ENCODE results near the gene EXOC6B.

EXOC6B gene

DNA sequence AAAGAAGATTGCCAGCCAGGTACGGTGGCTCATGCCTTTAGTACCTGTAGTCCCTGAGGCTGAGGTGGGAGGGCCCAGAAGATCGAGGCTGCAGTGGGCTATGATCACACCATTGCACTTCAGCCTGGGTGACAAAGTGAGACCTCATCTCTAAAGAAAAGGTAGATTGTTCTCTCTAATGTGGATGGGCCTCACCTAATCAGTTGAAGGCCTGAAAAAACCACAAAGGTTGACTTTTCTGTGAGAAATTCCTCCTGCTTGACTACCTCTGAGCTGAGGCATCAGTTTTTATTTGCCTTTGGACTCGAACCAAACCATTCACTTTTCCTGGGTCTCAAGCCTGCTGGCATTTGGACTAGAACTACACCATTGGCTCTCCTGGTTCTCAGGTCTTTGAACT, 536.1 kb downstream of the EXOC6B start:
- DNase-seq (ENCODE audit: low read depth in 2 of 3, low spot score in 1 of 3): no peak

DNA sequence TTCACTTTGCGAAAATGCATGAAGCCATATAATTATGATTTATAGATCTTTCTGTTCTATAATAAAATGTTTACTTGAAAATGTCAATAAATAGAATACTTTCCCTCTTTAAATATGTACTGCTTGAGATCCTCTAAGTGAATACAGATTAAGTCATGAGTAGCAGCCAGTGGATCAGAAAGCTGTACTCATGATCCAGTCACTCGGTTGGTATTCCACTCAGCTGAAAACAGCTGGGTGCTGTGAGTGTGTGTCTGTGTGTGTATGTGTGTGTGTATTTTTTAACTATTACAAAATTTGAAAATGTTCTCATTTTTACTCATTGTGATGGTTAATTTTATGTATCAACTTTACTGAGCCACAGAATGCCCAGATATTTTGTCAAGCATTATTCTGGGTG, 536.5 kb downstream of the EXOC6B start:
- DNase-seq (ENCODE audit: low read depth in 2 of 3, low spot score in 1 of 3): no peak

DNA sequence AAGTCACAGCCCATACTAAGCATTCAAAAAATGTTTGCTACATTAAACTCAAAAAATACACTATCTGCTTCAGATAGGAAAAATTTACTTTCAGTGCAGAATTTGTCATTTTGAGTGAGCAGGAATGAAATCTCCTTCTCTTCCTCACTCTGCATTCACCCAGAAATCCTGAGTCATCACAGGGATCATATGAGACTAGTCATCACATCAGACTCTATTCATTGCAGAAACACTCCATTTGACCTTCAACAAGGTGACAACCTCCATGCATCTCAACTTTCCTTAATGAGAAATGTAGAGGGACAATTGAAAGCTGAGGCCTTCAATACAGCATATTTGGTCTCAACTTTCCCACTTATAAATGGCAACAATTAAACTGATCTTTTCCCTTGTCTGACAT, 547.8 kb downstream of the EXOC6B start:
- DNase-seq (ENCODE audit: low read depth in 2 of 3, low spot score in 1 of 3): no peak

DNA sequence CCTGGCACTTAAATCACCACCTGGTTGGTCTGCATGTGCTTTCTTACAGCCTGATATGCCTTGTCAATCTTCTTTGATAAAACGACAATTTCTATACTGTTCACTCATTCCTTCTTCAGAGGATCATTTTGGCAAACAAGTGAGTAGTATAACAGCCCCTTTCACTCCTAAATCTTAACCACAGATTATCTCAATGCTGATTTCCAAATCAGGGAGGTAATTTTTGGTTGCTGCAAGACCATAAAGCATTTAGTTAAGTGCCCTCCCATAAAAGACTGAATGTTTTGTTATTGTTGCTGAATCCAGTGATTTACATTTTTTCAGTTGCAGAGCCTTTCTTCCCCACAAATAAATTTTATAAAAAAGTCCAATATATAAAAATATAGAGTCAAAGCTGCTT, 549.0 kb downstream of the EXOC6B start:
- no peak for DNase-seq (ENCODE audit: low read depth in 2 of 3, low spot score in 1 of 3)

DNA sequence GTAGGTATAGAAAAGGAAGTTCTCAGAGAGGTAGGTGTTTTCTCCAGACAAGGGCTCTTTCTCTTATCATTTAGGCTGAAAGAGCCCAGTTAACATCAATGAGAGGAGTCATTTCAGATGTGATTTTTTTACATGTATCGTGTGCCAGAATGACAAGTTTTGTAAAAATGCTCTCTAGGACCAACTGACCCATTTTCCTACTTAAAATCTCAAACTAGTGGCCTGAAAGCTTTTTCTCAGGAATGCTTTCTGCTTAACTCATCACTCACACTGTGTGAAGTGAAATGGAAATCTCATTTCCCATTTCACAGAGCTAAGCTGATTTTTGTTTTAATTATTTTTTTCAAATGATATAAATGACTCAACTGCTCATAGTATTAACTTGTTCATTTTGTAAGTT, 549.5 kb downstream of the EXOC6B start:
- DNase-seq (ENCODE audit: low read depth in 2 of 3, low spot score in 1 of 3): no peak

DNA sequence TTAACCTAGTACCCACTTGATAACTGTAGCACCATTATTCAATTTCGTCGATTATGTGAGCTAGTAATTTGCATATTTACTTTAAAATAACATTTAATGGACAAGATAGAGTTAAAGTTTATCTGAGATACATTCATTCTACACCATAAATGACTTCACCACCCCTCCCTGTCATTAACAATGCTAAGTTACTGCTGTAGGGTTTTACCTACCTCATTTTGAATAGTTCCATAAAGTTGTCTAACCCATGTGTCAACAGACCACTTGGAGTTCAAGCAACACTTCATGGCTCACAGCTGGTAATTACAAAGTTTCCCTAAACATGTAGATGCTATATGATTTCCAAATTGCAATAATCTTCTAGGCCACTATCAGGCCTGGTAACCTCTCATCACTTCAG, 550.7 kb downstream of the EXOC6B start:
- no peak for DNase-seq (ENCODE audit: low read depth in 2 of 3, low spot score in 1 of 3)

DNA sequence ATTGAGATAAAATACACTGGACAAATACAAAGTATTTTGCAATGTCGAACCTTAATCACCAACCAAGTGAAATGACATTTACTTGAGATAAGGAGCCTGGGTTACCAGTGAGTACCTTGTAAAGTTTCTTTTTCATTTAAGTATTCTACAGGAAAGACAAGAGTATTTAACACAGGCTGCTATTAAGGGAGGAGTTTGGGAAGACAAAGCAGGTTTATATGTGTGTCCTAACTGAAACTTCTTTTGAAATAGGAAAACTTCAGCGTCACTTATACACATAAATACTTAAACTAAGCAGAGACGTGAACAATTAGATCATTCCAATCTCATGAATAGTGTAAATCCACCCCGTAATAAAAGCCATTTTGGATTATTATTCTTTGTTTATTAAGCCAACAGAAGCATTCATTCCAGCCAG, 551.4 kb downstream of the EXOC6B start:
- no peak for DNase-seq (ENCODE audit: low read depth in 2 of 3, low spot score in 1 of 3)

DNA sequence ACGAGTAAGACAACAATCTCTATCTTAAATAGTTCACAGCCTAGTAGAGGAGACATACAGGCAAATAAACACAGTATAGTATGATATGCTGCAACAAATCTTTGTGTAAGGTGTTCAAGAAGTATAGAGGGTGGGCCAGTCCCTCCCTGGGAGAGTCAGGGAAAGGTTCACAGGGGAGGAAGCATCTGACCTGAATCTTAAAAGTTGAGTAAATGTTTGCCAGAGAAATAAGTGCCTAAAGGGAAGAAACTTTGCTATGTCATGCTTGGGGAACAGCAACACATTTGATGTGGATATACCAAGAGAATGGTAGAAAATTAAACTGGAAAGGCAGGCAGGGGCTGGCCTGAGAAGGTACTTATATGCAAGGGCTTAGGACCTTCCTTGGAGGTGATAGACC, 552.4 kb downstream of the EXOC6B start:
- DNase-seq (ENCODE audit: low read depth in 2 of 3, low spot score in 1 of 3): no peak

DNA sequence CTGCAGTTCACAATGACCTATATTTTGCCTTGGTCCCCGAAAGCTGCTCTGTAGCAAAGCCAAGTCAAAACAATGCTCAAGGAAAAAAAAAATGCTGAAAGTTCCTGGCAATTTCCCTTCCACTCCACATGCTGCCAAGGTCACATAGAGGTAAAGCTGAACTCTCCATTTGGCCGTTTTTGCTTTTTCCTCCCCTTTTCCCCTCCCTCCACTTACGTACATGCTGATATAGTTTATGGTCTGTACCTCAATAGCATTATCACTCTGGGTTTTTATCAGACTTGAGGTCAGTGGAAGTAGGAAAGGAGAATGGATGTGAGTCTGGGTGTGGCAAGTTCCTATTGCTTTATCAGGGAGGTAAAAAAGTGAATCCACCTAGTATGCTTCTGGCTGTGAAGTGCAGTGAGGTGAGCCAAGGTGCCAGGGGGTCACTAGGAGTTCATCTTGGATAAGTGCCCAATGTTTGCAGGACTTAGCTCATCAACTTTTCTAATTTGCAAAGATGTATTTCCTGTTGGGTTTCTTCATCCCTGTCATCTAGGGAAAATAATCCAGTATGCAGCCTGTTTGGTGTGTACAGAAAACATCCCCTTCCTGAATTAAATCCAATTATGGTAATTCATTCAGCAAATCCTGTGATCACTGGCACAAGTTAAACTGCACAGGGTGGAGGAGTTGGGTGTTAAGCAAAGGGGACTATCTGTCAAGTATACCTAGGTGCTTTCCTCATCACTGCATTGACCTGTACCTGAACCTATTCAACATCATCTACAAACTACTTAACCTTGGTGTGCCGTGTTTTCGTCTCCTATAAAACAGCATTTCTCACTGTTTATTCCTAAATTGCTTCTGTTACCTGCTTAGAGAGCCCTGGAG, 553.8 kb downstream of the EXOC6B start:
- no peak for DNase-seq (ENCODE audit: low read depth in 2 of 3, low spot score in 1 of 3)

DNA sequence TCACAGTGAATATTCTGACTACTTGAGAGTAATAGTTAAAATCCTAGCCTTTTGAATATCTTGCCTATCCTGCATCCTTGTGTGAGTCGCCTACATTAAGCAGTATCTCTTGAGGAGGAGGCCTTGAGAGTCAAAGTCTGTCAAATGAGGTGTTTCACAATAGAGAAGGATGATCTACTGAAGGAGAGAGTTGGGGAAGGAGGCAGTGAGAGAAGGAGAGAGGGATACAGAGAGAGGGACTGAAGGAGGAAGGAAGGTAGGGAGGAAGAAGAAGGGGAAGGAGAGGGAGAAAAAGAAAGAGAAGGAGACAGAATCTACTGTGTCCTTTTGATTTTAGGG, 554.6 kb downstream of the EXOC6B start:
- DNase-seq (ENCODE audit: low read depth in 2 of 3, low spot score in 1 of 3): no peak

DNA sequence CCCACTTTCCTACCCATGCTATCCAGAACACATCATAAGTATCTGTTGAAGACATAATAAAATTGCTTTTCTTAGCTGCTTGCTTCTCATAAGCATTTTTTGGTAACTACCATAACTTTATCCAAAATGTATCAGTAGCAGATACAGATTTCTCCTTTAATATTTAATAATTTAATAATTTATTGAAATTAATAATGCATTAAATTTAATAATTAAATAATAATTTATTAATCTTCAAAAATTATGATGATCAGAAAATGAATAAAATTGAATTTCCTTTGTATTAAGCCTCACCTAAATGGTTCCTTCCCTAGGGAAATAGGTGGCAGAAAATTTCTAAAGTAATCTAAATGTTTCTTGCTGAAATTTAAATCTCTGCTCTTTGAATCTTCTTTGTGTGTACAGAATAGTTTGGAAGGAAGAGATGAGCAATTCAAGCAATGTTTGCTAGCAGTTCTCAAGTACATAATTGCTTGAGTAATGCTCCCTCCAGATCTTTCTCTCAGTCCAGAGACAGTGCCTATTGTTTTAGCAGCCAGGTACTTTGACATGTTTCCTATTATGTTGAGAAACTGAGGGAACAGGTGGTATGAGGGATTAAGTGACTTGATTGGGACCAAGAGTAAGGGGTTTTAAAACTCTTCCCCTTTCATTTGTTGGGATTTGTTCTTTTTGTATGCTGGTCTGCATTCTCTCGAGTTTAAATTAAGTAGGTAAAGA, 555.1 kb downstream of the EXOC6B start:
- no peak for DNase-seq (ENCODE audit: low read depth in 2 of 3, low spot score in 1 of 3)

DNA sequence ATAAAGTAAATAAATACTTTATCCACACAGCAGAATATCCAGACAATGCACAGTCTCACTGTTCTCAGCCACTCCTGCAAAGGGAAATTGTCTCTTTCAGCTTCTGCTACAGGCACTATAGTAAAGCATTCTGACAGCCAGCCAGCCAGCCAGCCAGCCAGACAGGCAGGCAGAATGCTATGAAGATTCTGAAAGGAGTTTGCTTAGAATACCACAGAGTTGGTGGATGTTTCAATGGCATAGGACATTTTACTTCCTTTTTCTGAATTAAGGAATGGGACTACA, 562.1 kb downstream of the EXOC6B start:
- DNase-seq (ENCODE audit: low read depth in 2 of 3, low spot score in 1 of 3): no peak

DNA sequence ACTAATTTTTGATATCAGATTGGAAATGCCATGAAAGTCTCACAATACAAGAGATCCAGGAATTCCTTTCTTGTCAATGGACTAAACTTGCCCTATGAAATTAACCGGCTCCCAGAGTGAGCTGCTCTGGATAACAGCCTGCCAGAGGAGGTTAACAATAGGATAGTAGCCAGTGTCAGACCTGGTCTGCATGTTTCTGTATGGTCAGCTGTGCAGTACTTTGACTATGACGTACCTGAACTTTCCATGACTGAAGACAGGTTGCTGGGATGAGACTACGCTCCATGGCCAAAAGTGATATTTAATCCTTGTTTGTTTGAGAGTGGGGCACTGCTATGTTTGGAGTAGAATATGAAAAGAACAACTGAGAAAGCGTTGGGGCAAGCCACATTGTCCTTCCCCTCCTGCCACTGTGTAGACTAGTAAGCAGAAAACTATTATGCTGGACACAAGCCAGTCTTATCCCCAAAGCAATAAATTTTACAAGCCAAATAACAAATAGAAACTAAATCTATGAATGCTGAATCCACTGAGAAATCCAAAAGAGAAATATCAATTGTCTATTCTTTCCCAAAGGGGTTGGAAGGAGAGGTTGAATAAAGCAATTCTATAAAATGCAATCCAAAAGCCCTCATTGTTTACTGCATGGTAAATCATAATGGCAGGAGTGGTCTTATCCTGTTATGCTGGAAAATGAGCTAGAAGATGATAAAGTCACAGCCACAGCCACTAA, 562.6 kb downstream of the EXOC6B start:
- DNase-seq (ENCODE audit: low read depth in 2 of 3, low spot score in 1 of 3): no peak

DNA sequence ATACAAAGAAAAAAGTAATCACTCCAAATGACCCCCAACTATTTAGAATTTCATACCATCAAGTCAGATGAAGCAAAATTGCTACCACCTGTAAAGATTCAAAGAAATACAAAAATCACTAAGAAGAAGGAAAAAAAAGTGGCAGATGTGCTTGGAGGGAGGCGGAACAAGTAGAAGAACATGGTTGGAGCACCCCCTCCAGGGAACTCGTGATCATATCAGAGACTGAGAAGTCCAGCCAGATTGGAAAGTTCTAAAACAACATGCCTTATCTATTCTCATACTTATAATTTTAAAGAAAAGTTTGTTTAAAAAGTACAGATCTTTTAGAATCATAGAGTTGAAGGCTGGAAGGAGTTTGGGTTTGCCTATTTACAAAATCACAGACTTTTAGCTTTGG, 564.8 kb downstream of the EXOC6B start:
- DNase-seq (ENCODE audit: low read depth in 2 of 3, low spot score in 1 of 3): no peak

DNA sequence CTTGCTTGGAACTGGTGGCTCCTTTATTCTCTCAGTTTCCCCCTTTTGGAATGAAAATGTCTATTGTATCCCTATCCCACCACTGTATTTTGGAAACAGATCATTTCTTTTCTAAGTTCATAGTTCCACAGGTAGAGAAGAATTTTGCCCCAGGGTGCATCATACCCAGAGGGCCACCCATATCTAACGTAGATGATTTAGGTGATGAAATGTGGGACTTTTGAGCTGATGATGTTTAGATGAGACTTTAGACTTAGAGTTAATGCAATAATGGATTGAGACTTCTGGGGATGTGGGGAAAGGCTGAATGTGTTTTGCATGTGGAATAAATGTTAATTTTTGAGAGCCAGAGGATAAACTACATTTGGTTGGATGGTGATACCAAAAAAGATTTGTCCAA, 570.3 kb downstream of the EXOC6B start:
- no peak for DNase-seq (ENCODE audit: low read depth in 2 of 3, low spot score in 1 of 3)

DNA sequence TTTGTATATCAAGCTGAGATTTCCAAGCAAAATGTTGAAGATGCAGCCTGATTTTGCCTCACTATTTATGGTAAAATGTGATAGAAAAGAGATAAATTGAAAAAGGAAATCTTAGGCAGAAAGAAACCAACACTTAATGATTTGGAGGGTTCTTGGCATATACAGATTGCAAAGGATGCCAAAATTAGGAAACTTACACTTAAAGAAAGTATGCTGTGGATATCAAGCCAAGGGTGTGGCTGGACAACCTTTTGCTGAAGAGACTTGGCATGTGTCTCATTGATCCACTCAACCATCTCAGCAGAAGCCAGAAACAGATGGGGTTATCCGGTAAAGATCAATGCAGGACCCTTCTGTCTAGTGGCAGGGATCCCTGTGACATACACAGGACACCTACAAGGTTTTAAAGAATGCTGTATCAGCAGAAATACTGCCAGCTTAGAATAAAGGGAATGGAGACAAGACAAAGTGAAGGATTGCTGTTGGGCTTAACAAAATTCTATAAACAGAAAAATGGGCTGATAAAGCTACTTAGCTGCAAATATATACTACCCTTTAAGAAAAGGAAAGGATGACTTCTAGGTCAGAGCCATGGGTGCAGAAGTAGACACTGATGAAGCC, 570.9 kb downstream of the EXOC6B start:
- DNase-seq (ENCODE audit: low read depth in 2 of 3, low spot score in 1 of 3): no peak

DNA sequence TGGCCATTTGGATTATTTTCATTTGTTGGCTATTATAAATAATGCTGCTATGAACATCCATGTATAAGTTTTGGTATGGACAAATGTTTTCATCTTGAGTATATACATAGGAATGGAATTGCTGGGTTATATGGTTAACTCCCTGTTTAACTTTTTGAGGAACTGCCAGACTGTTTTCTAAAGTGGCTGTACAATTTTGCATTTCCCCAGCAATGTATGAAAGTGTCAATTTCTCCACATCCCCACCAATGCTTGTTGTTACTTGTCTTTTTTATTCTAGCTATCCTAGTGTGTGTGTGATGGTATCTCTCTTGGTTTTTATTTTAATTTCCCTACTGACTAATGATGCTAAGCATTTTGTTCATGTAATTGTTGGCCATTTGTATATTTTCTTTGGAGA, 587.5 kb downstream of the EXOC6B start:
- DNase-seq (ENCODE audit: low read depth in 2 of 3, low spot score in 1 of 3): no peak

DNA sequence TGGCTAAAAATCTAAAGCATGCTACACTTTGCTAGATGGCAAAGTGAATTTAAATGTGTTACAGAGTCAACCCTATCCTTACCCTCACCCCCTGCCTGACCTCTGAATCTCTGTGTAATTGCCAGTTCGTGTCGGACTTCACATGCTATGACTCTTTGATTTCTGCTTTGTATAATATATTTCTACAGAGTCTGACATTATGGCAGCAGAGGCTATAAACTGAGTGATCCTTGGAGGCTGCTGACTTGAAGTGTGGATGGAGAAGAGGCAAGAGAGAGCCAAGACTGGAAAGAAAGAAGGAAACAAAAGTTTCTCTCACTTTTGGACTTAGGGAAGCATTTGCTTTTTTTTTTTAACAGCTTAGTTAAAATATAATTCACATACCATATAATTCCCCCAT, 588.3 kb downstream of the EXOC6B start:
- no peak for DNase-seq (ENCODE audit: low read depth in 2 of 3, low spot score in 1 of 3)

DNA sequence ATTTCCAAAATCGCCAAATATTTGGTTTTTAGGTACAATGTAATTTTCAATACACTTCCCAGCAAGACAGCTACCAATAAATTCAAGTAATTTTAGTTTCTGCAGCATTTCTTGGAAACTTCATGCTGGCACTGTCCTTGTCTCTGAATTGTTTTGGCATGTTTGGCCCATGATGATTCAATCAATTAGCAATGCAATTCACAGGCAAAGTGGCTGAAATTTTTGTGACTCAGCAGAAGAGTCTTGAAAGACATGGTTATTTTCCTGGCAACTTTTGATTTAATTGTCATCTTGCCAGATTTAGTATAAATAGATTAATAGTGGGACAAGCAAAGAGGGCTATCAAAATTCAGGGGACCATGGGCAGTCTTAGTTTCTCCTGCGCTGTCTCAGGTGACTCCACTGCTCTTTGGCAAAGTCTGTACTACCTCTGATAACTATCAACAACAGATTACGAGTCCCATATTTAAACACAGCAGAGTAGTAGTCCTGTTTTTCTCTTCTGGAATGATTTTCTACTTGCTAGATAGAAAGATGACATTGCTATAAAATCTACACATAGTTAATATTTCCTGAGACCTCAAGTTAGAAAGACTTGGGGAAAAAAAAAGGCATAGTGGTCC, 589.3 kb downstream of the EXOC6B start:
- no peak for DNase-seq (ENCODE audit: low read depth in 2 of 3, low spot score in 1 of 3)

DNA sequence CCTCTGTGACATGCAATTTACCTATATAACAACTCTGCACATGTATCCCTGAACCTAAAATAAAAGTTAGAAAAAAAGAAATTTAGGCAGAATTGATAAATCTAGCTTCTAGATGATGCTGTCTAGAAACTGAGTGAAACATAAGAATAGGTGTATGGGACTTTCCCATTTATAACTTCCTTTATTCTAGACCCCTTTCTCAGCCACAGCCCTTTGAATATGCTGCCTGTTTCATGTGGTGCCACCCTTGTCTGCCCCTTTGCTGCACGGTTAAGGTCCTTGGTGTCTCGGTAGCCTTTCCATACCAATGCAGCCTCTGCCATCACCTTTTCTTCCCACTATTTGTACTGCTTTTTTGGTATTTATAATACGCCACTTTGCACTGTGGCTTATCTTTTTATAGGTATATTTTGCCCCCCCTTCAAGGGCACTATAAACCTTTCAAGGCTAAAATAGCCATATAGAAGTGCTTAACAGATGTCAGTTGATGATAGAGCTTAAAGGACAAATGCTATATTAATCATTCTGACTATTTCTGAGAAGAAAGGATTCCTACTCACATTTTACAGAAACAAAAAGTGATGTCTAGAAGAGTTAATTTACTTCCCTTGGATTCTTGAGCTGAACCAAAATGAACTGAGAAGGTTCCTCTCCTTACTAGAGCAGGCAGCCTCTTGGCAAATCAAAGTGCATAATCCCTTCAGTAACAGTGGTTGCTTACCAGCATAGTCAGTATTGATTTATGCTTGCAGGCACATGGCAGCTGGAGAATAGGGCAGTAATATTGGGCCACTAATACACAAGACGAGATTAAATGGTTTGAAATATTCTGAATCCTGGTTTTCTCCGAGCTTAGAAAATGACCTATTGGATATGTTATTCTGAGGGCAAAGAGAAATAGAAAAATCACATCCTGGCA, 590.1 kb downstream of the EXOC6B start:
- DNase-seq (ENCODE audit: low read depth in 2 of 3, low spot score in 1 of 3): no peak
